C4-2B (cell line): ENCODE measurements around the gene GNB2.

Experiments used
- CTCF ChIP-seq: fragments of 450-650 bp; conservative IDR thresholded peaks from 2 replicates; pipeline ENCODE4 v1.5.1; 2017; ENCODE audit warnings: mild to moderate bottlenecking
- ZFX ChIP-seq: fragments of 450-650 bp; IDR thresholded peaks from 2 replicates; pipeline ENCODE4 v1.6.1; 2017

- TF ChIP-seq CTCF (no peak), ZFX (no peak)
Measured at GRCh38 chr7:100692578-100692961, 19.0 kb downstream of the GNB2 start.
